ENCODE data around the gene BTBD16. TPM values are rescaled to one million over a fixed set of nuclear protein-coding genes. Genes with fewer than 3 reads are reported as not detected.

BTBD16 gene
- total and polyA plus RNA-seq, 2 of the 13 experiments (the other 11 are each of a cell fraction or from before 2014, with no cell fraction given), result 5.0 to 11.9 TPM

GRCh38 chr10:122348935-122349361, 77.9 kb downstream of the BTBD16 start (continued):
- TF ChIP-seq ZBED4 (CRISPR knock-in tag; IDR thresholded peaks at IDR 0.05; ENCODE audit: borderline replicate concordance), result peak; percentile 33; the same call in 1 of the 2 replicates
- TF ChIP-seq IRF2 (CRISPR knock-in tag; IDR thresholded peaks at IDR 0.05), result peak; percentile 12; the same call in 1 of the 2 replicates
- 0 out of 2 replicates have a peak, but pooled peaks have one; percentile 5 for TF ChIP-seq CEBPG (CRISPR knock-in tag; IDR thresholded peaks at IDR 0.05)
- peak; percentile 59; the same call in 1 of the 2 replicates for TF ChIP-seq NCOR1 (IDR thresholded peaks at IDR 0.05; ENCODE audit: borderline replicate concordance, low read length)
- TF ChIP-seq ZNF263 (CRISPR knock-in tag; IDR thresholded peaks at IDR 0.05), result no peak
- TF ChIP-seq ASH2L (IDR thresholded peaks at IDR 0.05; ENCODE audit: insufficient read length, low read depth, low read length), result peak; percentile 58
- 0 out of 2 replicates have a peak, but pooled peaks have one; percentile 20 for TF ChIP-seq ZNF331 (CRISPR knock-in tag; IDR thresholded peaks at IDR 0.05)
- TF ChIP-seq TBX2 (CRISPR knock-in tag; IDR thresholded peaks at IDR 0.05; ENCODE audit: borderline replicate concordance), result no peak
- TF ChIP-seq SOX13 (IDR thresholded peaks at IDR 0.05), result no peak
- 0 out of 4 replicates have a peak, but pooled peaks of 1 of the 2 experiments have one; percentile 13 for TF ChIP-seq SOX13 (CRISPR knock-in tag; conservative IDR thresholded peaks at IDR 0.05 in 1 of 2, IDR thresholded peaks at IDR 0.05 in 1 of 2)
- no peak for TF ChIP-seq ZNF335 (CRISPR knock-in tag; IDR thresholded peaks at IDR 0.05)
- no peak for TF ChIP-seq GLI4 (CRISPR knock-in tag; IDR thresholded peaks at IDR 0.05; ENCODE audit: borderline replicate concordance)
- TF ChIP-seq GATAD2A (CRISPR knock-in tag; IDR thresholded peaks at IDR 0.05), result peak; percentile 30; the same call in 1 of the 2 replicates
- peak; percentile 32; the same call in 1 of the 2 replicates for TF ChIP-seq MED1 (CRISPR knock-in tag; IDR thresholded peaks at IDR 0.05)
- no peak for TF ChIP-seq ATM (IDR thresholded peaks at IDR 0.05; ENCODE audit: borderline replicate concordance)
- TF ChIP-seq ZBTB44 (CRISPR knock-in tag; IDR thresholded peaks at IDR 0.05), result no peak
- no peak for TF ChIP-seq ZNF34 (CRISPR knock-in tag; IDR thresholded peaks at IDR 0.05; ENCODE audit: borderline replicate concordance)
- 0 out of 2 replicates have a peak, but pooled peaks have one; percentile 42 for TF ChIP-seq ZNF605 (CRISPR knock-in tag; IDR thresholded peaks at IDR 0.05)
- no peak for TF ChIP-seq EEA1 (CRISPR knock-in tag; IDR thresholded peaks at IDR 0.05; ENCODE audit: borderline replicate concordance)
- TF ChIP-seq PAXIP1 (CRISPR knock-in tag; conservative IDR thresholded peaks at IDR 0.05), result peak; percentile 85
- no peak for TF ChIP-seq ZNF17 (CRISPR knock-in tag; IDR thresholded peaks at IDR 0.05)
- TF ChIP-seq ETV5 (CRISPR knock-in tag; IDR thresholded peaks at IDR 0.05; ENCODE audit: borderline replicate concordance), result peak; percentile 31; the same call in 1 of the 2 replicates
- TF ChIP-seq HIVEP1 (CRISPR knock-in tag; IDR thresholded peaks at IDR 0.05), result no peak

Data from HepG2 (cell line).